Heart right ventricle (tissue), 16 donors: ENCODE data around the gene STK40. TPM values are rescaled to one million over a fixed set of nuclear protein-coding genes. Genes with fewer than 3 reads are reported as not detected.

Experiments
- ATAC-seq, 8 donors: fragments of 200-7000 bp; cut with Tn5 transposase; one replicate each; pipeline ENCODE4 v1.9.1; 2020; ENCODE audit warnings: mild to moderate bottlenecking in 8 of 8, moderate library complexity in 8 of 8, moderate number of reproducible peaks in 1 of 8
- DNase-seq, 2 donors: peaks; one replicate each; pipeline ENCODE4 v3.0.0-alpha.2; 2020
- H3K27ac ChIP-seq, 10 donors: fragments of 200-600 bp; sonication (generic) in 2 of 10; one replicate each; pipeline versions ENCODE4 v1.5.0 to v1.8.0; 2020 to 2022; ENCODE audit warnings: mild to moderate bottlenecking in 3 of 10
- H3K27me3 ChIP-seq, 7 donors: fragments of 200-600 bp; one replicate each; pipeline ENCODE4 v1.8.0; 2021 to 2022; ENCODE audit warnings: mild to moderate bottlenecking in 2 of 7
- H3K36me3 ChIP-seq, 9 donors: fragments of 200-600 bp; sonication (generic) in 1 of 9; one replicate each; pipeline versions ENCODE4 v1.5.0 to v1.8.0; 2020 to 2022; ENCODE audit warnings: mild to moderate bottlenecking in 2 of 9
- H3K4me1 ChIP-seq, 9 donors: fragments of 200-600 bp; sonication (generic) in 1 of 9; one replicate each; pipeline versions ENCODE4 v1.5.0 to v1.8.0; 2020 to 2022; ENCODE audit warnings: mild to moderate bottlenecking in 4 of 9
- H3K4me3 ChIP-seq, 10 donors: fragments of 200-600 bp; sonication (generic) in 2 of 10; one replicate each; pipeline versions ENCODE4 v1.5.0 to v1.8.0; 2020 to 2022; ENCODE audit warnings: mild to moderate bottlenecking in 7 of 10, moderate library complexity in 2 of 10
- H3K9me3 ChIP-seq, 11 donors: fragments of 200-600 bp in 10 of 11; sonication (generic) in 2 of 11; one replicate each; pipeline versions ENCODE4 v1.5.0 to v1.8.0; 2013 to 2022; ENCODE audit warnings: mild to moderate bottlenecking in 2 of 11, control low read depth in 1 of 11, moderate library complexity in 1 of 11
- CTCF ChIP-seq, 9 donors: fragments of 200-600 bp; sonication (generic) in 2 of 9; IDR thresholded peaks; one replicate each; pipeline versions ENCODE4 v1.5.0 to v1.8.0; 2021 to 2022; ENCODE audit warnings: antibody characterized with exemption in 9 of 9, mild to moderate bottlenecking in 5 of 9, moderate library complexity in 1 of 9
- WGBS, 2 donors: extraction: QIAGEN DNeasy Blood & Tissue Kit; methylation state at CpG; one replicate each; pipeline ENCODE4 v1.1.7; 2013; ENCODE audit warnings: inconsistent platforms in 1 of 2; 5-methylcytosine and 5-hydroxymethylcytosine counted together
- intact Hi-C, 10 donors: fragments of 100-400 bp; cut with DNase I; formaldehyde crosslinking; loops; one replicate each; pipeline versions ENCODE4 v1.11.1 to v1.14.2; 2022
- polyA plus RNA-seq, 2 donors: library from polyadenylated mRNA; stranded (reverse); fragments of 200-250 nt; gene quantifications; one replicate each; pipeline ENCODE4 v1.2.3, GENCODE V29; 2013
- total RNA-seq, 10 donors: library from RNA; stranded (reverse); fragmentation: NEBNext Ultra II Directional in 3 of 10; extraction: Animal tissue kit (Norgen Biotek cat#: 25700) in 3 of 10; gene quantifications; one replicate each; pipeline versions ENCODE4 v1.2.1 to v1.2.4, GENCODE V29; 2021 to 2023
- donor health status: Arrhythmogenic right ventricular cardiomyopathy.
- donor health status: ischemic (EF 13 %, LVEDD 7.1; RV severe dilation, severe dysfunction).
- donor health status: healthy with polysubstance abuse.
- donor health status: DM: no; HTN: yes; CAD: no.
- donor health status: DM: no; HTN: no; CAD: no.
- donor health status: ischemic (EF 25% LVEDD 6.9; RV normal size, moderate dysfunction).
- donor health status: ischemic (EF 25% LVEDD 5.7; RV mildly dilated, moderate dysfunction).
- donor health status: healthy.
- donor health status: DM: yes; HTN: yes; CAD: no.
- donor health status: Ischemic cardiomyopathy.
- donor health status: ischemic (EF 35%, LVEDD 5.7; RV mildly dilated, moderate dysfunction).
- donor health status: nonischemic (EF 11% LVEDD 7.7; RV severe dilation, severe dysfunction).
- donor health status: DM: yes; HTN: yes; CAD: no.
- donor health status: PGD.
- donor health status: ischemic (EF 29% LVEDD 5.4; RV normal size, mild dysfunction).
- donor health status: nonischemic (EF 23%, LVEDD 6.1; RV moderate dilation, normal function).

The STK40 gene
- total and polyA plus RNA-seq, 12 donors: 15.5 to 81.6 (median 57.3) TPM

GRCh38 chr1:36301220-36301619, 84.5 kb downstream of the STK40 start:
- no peak for TF ChIP-seq CTCF (IDR thresholded peaks at IDR 0.05)
- Histone ChIP-seq H3K4me3 (no peak overlapping the region), H3K9me3 (no peaks in the 10 kb centered on the region), H3K27me3 (no peaks in the 10 kb centered on the region), H3K4me1 (peaks cover 4 to 45% (median 12%) of the 10 kb centered on the region in 9 donors), H3K36me3 (peaks cover 0 to 94% (median 67%) of the 10 kb centered on the region in 9 donors), H3K27ac (peak overlapping the region in 1 of 10 donors; percentile 52)
- no peak for DNase-seq
- 77 to 81% methylated on average over 1 of the region's 1 CpG for WGBS, 2 donors
- no peak for ATAC-seq
- intact Hi-C loops: loop anchor here in 3 of 10 donors (10.0 kb wide), 2 partner anchors 64 to 114 kb away; no protein-coding TSS in a partner anchor

GRCh38 chr1:36300526-36300925, 85.2 kb downstream of the STK40 start:
- WGBS, 2 donors: 93 to 100% methylated on average over 1 of the region's 1 CpG
- DNase-seq: no peak
- H3K4me3 ChIP-seq: no peak overlapping the region
- ATAC-seq: no peak
- peak overlapping the region in 3 of 10 donors; percentile 35 to 59 (median 52) for H3K27ac ChIP-seq
- no peak for TF ChIP-seq CTCF (IDR thresholded peaks at IDR 0.05)
- intact Hi-C loops: loop anchor here in 3 of 10 donors (10.0 kb wide), 2 partner anchors 64 to 114 kb away; no protein-coding TSS in a partner anchor
- no peaks in the 10 kb centered on the region for H3K9me3 ChIP-seq
- H3K4me1 ChIP-seq: peaks cover 0 to 38% (median 9%) of the 10 kb centered on the region in 9 donors
- H3K27me3 ChIP-seq: no peaks in the 10 kb centered on the region
- peaks cover 0 to 100% (median 72%) of the 10 kb centered on the region in 9 donors for H3K36me3 ChIP-seq

- DNase-seq: no peak
- ATAC-seq: peak in 1 of 8 donors; percentile 6
- Histone ChIP-seq H3K27me3 (no peaks in the 10 kb centered on the region), H3K4me1 (peaks cover 0 to 24% (median 11%) of the 10 kb centered on the region in 9 donors), H3K27ac (no peak overlapping the region), H3K4me3 (no peak overlapping the region), H3K9me3 (no peaks in the 10 kb centered on the region), H3K36me3 (peaks cover 0 to 100% (median 62%) of the 10 kb centered on the region in 9 donors)
- TF ChIP-seq CTCF (IDR thresholded peaks at IDR 0.05): no peak
- WGBS, 2 donors: 91 to 92% methylated on average over 5 of the region's 5 CpGs
- intact Hi-C loops: loop anchor here in 2 of 10 donors (10.0 kb wide), 2 partner anchors 154 to 204 kb away; partner anchors contain the start of gene TRAPPC3 (in 1 of the 2)
Measured at GRCh38 chr1:36298640-36299039, 87.1 kb downstream of the STK40 start.

- Histone ChIP-seq H3K27me3 (no peaks in the 10 kb centered on the region), H3K4me1 (peaks cover 0 to 24% (median 11%) of the 10 kb centered on the region in 9 donors), H3K36me3 (peaks cover 0 to 98% (median 59%) of the 10 kb centered on the region in 9 donors), H3K27ac (no peak overlapping the region), H3K9me3 (no peaks in the 10 kb centered on the region), H3K4me3 (no peak overlapping the region)
- WGBS, 2 donors: 92 to 96% methylated on average over 2 of the region's 2 CpGs
- no peak for TF ChIP-seq CTCF (IDR thresholded peaks at IDR 0.05)
- DNase-seq: no peak
- intact Hi-C loops: loop anchor here in 2 of 10 donors (10.0 kb wide), 2 partner anchors 152 to 202 kb away; partner anchors contain the start of gene TRAPPC3 (in 1 of the 2)
- ATAC-seq: no peak
Measured at GRCh38 chr1:36297062-36297461, 88.7 kb downstream of the STK40 start.
